Stimulated activated CD4-positive, alpha-beta T cell treated with anti-CD3 and anti-CD28 coated beads, TNF-alpha, amount 100 ng/mL, for 48 hours (primary cell): Measurements from ENCODE around the gene ERLEC1.
"Not testable (repeated sequence)": the region's sequence is repeated elsewhere in the genome, so short reads cannot be mapped to it uniquely, and the experiment has no call there.

Experiments
- DNase-seq, 3 donors: peaks; one replicate each; pipeline ENCODE4 v3.0.0-alpha.2; 2020; ENCODE audit warnings: low read depth in 3 of 3

The ERLEC1 gene, protein sequence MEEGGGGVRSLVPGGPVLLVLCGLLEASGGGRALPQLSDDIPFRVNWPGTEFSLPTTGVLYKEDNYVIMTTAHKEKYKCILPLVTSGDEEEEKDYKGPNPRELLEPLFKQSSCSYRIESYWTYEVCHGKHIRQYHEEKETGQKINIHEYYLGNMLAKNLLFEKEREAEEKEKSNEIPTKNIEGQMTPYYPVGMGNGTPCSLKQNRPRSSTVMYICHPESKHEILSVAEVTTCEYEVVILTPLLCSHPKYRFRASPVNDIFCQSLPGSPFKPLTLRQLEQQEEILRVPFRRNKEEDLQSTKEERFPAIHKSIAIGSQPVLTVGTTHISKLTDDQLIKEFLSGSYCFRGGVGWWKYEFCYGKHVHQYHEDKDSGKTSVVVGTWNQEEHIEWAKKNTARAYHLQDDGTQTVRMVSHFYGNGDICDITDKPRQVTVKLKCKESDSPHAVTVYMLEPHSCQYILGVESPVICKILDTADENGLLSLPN

DNA sequence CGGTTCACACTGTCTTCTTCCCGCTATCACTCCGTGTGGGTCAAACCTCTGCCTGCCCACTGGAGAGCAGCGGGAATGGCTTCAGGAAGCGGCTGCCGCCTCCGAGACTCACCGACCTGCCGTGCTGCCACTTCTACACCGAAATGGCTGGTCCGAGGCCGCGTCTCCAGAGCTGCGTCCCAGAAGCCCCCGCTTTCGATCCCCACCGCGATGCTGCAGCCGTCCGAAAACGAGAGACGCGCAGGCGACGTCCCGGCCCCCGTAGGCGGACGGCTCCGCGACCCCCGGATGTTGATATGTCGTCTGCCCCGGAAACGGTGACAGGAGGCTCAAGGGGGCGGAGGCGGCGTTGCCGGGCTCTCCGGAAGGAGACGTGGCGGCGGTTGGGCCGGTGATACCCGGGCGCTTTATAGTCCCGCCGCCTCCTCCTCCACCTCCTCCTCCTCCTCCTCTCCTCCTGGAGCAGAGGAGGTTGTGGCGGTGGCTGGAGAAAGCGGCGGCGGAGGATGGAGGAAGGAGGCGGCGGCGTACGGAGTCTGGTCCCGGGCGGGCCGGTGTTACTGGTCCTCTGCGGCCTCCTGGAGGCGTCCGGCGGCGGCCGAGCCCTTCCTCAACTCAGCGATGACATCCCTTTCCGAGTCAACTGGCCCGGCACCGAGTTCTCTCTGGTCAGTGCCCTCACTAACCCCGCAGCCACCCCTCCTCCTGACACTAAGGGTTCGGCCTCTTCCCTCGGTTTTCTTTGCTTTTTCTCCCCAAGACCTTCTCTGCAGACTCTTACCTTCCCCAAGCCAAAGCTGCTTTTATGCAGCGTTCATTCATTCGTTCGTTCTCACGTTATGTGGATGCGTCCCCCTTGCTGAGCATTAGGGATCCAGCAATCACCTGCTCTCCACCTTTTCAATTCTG is at the start of gene ERLEC1, which contains the start of gene ASB3:
ERLEC1 (plus strand) TSS at position 340 of the 909 bp plus-strand sequence; CDS start at position 507, 167 bp downstream.
ASB3 (minus strand) TSS at position 249 of the 909 bp plus-strand sequence. CDS start 21,381 bp downstream, outside the sequence.
- DNase-seq, result peak; percentile 71 to 82 (median 79)

DNA sequence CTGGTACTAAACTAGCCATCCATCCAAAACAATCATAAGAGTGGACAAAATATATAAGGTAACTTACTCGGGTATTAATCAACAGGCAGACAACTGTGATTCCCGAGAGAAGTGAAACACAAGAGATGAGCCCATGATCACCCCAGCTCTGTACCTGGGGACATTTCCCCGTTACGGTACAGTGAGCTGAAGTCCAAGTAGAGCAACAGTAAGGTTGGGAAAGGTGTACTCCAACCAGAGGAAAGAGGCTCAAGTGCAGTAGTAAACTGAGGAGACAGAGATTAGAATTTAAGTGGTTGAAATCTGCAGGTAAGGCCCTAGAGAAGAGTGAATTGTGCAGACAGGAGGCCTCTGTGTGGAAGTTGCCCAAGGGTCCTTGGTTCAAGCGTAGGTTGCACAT is 49.8 kb upstream of the ERLEC1 start:
- no peak for DNase-seq

DNA sequence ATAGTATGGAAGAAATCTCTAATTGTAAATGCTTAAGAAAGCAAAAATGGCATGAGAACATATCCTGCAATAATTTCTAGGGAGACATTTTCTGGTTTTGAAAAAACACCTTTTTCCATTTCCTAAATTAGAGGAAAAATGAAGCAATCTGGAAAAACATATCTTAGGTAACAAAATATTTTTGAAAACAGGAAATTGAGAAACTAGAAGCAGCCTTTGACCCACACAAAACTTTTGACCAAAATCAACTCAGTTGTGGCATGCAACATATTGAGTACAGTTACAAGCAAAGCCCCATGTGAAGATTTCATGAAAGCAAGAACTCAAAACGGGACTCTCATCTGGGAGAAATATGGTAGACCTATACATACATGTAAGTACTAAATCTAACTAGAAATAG is 47.8 kb upstream of the ERLEC1 start:
- DNase-seq, result no peak

DNA sequence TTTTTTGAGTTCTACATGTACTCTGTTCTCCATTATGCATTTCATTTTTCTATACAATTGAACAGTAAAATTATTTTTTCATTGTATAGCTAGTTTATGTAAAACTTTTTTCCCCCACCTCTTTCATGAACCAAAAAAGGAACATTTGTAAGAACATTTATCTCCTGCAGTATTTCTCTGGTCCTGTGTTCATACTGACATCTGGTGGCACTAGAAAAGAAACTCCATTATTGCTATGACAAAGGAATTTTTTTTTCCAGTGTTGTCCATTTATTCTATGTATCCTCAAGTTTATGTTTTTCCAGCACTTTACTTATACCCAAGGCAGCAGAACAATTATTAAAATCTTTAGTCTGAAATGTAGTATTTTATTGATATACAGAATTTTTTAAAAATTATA is 46.7 kb upstream of the ERLEC1 start:
- DNase-seq, result no peak

DNA sequence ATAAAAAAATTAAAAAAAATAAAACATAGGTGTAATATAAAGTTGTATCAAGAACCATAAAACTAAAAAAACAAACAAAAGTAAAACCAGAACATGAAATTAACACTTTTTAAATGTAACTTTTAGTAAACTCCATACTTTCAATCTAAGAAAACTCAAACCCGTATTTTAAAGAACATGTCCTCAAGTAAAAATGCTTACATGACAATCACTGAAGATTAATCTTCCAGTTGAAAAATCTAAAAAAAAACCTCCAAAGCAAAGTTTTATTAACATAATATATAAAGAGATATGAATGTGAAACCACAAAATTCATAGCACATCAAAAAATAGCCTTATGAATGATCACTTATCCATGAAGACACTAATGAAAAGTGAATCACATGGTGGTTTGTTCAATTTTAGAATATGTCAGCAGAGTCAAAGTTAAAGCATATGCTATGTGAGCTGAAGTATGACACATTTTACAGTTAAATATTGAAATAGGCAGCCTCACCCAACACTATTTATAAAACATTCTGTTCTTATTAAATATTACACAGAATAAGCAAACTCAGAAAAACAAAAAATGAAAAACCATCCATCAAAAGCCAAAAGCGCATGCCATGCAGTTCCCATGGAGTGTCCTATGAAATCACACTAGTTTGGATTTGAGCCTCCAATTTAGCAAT is 42.3 kb upstream of the ERLEC1 start:
- no peak for DNase-seq

DNA sequence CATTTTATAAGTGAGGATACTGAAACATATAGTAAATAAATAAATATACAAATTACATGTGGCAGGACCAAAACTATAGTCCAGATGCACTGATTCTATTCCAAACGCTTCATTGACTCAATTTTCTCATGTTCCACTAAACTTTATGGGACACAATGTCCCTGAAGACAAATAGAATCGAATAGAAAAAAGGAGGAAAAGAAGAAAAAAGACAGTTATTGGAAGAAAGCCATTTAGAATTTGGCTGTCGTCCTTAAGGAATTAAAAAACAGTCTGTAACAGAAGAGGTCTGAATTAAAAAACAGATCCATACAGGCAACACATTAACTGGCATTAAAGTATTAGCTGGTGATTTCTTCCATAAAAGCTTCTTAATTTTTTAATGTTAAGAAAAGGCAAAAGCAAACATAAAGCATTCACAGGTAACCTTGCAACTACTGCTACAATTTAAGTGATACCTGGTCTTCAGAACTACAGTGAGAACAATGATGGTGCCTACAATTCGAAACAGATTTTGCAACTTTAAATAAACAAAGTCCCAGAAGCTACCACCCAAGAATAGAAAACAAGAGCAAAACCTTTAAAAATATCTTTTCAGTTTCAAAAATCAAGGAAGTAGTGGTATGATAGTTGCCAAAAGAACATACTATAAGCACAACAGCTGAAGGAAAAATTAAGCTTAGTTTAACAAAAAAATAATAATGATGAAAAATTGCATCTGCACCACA is 36.6 kb upstream of the ERLEC1 start:
- no peak for DNase-seq

DNA sequence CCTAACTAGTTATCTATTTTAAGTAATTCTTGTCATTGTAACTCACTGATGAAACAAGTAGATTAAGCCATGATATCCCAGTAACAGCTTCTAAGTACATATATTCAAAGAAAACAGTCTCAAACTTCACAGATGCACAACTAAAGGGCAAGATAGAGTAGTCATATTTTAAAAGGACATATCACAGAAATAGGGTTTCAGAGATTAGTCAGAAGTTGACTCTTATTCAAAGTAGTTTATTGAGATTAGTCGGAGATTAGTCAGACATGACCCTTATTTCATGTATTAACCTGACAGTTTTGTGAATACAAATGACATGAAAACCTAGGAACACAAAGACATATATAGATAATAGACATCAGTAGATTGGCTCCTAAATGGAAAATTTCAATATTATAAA is 35.1 kb upstream of the ERLEC1 start:
- DNase-seq, result no peak

DNA sequence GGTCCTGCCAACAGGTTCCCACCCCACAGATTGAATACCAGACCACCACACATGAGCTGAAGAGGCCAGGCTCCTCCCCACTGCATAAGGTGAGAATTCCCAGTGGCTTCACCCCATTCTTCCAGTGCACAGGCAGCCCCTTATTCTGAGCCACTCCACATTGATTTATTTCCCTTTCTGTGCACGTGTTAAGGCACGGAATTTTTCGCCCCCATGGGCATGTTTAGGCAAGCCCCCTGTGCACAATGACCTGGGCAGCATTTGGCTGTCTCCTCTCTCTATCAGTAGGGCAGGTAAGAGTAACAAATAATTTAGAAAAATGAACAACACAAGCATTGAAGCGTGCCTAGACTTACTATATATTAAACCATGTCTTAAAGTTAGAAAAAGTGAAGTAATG is 34.5 kb upstream of the ERLEC1 start:
- DNase-seq, result no peak

DNA sequence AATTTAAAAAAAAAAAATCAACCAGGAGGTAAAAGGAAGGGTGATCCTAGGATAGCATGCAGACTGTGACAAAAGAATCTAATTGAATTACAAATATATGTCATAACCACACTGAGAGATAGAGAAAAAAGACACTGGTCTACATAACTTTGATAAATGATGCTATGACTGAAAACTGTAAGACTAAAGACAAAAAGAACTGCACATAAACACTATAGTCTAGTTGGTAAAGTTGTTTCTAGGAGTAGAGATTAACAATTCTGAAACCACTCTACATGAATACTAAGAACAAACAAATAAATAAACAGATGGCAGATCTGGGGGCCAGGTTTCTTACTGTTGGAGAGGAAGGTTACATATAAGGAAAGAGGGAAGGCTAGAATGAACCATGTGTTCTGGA is 33.8 kb upstream of the ERLEC1 start:
- no peak for DNase-seq

DNA sequence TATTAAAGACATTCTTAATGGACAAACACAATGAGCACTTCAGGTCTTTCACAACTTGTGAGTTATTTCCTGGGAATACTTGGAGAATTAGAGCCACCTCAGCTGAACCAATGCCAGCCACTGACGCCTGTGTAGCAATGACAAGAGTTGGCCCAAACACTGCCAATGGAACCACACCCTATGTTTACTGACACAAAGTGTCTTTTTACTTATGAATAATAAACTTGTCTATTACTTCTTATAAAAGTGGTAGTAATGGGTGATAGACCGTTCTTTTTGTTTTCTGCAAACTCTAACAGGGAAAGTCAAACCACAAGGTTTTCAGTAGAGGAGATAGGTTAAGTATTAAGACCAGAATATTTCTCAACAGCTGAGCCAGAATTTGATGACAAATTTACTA is 31.7 kb upstream of the ERLEC1 start:
- no peak for DNase-seq

DNA sequence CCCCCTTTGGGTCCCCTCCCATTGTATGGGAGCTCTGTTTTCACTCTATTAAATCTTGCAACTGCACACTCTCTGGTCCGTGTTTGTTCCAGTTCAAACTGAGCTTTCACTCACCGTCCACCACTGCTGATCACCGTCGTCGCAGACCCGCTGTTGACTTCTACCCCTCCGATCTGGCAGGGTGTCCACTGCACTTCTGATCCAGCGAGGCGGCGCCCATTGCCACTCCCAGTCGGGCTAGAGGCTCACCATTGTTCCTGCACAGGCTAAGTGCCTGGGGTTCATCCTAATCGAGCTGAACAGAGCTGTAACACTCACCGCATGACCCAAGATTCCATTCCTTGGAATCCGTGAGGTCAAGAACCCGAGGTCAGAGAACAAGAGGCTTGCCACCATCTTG is 30.2 kb upstream of the ERLEC1 start:
- DNase-seq, result no peak

DNA sequence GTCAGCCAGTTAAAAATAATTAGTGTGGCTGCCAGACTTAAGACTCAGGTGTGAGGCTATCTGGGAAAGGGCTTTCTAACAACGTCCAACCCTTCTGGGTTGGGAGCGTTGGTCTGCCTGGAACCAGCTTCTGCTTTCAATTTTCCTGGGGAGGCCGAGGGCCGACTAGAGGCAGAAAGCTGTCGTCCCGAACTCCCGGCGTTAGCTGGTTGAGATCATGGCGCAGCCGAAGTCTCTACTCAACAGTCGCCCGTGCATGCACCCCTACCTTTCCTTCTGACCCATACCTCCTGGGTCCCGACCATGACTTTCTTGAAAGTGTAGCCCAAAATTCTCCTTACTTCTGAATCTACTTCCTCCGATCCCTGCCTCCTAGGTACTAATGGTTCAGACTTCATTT is 29.6 kb upstream of the ERLEC1 start:
- DNase-seq, result not testable (repeated sequence)

DNA sequence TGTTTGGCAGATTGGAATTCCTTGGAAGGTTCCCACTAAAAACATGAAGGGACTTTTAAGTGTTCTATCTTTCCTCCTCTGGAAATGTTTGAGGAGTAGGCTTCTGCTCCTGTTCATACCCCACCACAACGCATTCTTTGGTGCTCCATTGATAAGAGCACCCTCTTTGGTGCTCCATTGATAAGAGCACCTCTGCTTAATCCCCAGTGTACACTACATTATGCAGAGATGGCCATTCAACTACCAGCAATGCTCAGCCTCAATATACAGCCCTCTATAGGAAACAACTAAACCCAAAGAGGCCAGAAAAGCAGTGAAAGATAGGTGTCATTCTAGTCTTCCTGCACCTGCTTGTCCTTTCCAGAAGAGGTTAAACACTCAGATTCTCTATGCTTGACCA is 21.1 kb upstream of the ERLEC1 start:
- DNase-seq, result no peak

DNA sequence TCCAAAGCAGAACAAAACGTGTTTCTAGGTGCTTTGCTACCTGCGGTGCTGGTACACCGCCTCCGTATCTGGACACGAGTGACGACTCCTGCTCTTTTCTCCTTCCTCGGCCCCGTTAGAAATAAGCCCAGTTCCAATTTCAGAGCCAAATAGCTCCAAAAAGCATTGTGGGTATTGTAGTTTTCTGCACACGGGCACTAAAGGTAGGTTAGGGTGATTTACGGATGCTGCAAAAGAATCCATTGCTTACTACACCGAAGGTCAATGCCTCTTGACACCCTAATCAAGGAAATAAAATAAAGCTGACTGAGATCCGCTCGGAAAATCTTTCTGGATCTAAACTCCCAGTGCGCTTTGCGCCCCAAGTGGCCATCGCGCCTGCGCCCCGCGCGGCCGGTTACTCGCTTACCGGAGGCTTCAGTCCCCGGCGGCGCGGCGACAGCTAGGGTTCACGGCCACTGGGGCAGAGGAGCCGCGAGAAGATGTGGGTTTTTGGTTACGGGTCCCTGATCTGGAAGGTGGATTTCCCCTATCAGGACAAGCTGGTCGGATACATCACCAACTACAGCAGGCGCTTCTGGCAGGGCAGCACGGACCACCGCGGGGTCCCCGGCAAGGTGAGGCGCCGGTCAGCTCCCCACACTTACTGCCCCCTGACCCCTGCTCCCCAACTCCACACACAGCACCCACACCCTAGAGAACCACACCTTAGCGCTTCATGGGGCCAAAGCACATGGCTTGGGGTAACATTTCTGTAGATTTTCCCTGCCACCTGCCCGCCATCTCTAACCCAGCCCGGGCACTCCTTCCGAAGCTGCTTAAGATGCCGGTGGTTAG is 19.2 kb upstream of the ERLEC1 start, which contains the start of gene CHAC2:
CHAC2 (plus strand) TSS at position 400 of the 837 bp plus-strand sequence; CDS start at position 483, 83 bp downstream.
- peak; percentile 66 to 84 (median 77) for DNase-seq

DNA sequence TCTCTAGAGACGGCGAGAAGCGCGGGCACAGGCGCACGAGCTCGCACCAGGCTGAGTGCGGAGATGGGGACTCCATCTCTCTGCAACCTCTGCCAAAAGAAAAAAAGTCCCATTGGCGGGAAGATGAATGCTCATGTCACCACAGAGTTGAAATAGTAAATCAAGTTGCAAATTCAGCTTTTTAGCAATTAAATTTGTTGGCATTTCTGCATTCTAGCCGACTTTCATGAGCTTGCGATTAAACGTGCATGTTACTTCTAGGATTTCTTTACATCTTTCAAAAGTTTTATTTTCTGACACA is 18.7 kb upstream of the ERLEC1 start:
- DNase-seq, result peak in 1 of 3 donors; percentile 40

DNA sequence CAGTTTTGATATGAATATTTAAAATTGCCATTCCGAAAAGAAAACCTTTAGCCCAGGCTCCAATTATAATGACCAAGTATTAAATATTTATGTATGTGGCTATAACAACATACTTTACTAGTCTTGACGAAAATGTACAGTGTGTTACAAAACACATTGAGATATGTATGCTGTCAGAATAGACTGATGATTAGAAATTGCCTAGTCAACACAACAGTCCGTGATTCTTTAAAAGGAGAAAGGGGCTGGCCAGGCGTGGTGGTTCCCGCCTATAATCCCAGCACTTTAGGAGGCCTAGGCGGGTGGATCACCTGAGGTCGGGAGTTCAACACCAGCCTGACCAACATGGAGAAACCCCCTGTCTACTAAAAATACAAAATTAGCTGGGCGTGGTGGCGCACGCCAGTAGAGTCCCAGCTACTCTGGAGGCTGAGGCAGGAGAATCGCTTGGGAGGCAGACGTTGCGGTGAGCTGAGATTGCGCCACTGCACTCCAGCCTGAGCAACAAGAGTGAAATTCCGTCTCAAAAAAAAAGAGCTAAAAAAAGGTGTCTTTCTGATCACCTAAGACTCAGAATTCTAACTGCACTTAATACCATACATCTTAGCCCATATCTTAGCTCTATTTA is 17.4 kb upstream of the ERLEC1 start:
- no peak for DNase-seq

DNA sequence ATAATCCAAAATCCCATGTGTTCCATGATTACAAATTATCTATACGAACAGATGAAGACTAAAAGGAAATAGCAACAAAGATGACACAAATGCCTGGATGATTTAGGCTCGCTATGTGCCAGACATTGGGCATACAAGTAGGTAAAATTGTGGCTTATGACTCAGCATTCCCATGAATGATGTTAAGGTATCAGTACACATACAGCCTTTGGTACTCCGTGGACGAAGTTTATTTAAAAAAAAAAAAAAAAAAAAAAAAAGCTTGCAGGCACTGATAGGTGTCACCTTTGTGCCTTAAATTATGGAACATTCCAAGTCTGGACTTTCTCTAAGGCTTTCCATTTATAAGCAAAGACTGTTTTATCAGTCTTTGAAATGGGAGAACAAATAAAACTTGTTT is 16.6 kb upstream of the ERLEC1 start:
- no peak for DNase-seq

DNA sequence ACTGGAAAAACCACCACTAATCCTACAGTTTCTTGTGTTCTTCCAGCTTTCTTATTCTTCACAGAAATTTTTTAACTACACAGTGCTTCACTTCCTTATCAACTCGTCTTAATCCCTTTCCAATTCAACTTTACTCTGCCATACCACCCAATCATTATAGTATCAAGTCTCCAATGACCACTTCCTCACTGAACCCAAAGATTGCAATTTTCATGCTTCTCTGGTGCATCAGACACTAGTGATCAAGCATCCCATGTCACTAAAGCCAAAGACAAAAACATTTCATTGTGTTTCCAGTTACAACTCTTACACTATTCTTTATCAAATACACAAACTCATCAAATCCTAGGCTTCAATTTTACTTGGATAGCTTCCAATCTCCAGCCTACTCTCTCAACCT is 9.7 kb upstream of the ERLEC1 start:
- no peak for DNase-seq

DNA sequence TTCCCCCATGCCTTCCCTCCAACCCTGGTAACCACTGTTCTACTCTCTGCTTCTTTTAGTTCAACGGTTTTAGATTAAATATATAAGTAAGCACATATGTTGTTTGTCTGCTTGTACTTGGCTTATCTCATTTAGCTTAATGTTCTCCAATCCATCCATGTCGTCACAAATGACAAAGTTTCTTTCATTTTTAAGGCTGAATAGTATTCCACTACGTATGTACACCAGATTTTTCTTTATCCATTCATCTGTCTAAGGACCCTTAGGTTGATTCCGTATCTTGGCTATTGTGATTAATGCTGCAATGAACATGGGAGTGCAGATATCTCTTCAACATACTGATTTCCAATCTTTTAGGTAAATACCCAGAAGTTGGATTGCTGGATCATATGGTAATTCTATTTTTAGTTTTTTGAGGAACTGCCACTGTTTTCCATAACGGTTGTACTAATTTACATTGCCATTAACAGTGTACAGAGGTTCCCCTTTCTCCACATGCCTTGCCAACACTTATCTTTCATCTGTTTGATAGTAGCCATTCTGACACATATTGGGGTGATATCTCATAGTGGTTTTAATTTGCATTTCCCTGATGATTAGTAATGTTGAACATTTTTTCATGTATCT is 8.2 kb upstream of the ERLEC1 start:
- DNase-seq, result no peak
